A673 (cell line): ENCODE measurements around the gene NFKBIA.

Experiments
- CTCF ChIP-seq: fragments of 300-800, 200-600 bp; sonication (generic); conservative IDR thresholded peaks from 2 replicates; pipeline ENCODE4 v1.5.1; 2017; ENCODE audit warnings: low read depth, mild to moderate bottlenecking, antibody characterized with exemption, low read length, moderate library complexity, mixed read lengths
- EZH2 ChIP-seq: fragments of 200-600 bp; sonication (generic); IDR thresholded peaks from 2 replicates; pipeline ENCODE4 v1.6.1; 2017; ENCODE audit warnings: borderline replicate concordance, low read depth, mild to moderate bottlenecking, mixed read lengths, antibody characterized with exemption, low read length; ENCODE audit not compliant: poor library complexity, severe bottlenecking

GRCh38 chr14:35410858-35411257, 6.3 kb upstream of the NFKBIA start:
- TF ChIP-seq CTCF, result no peak
- no peak for TF ChIP-seq EZH2
